Thyroid gland (tissue), 4 donors: ENCODE measurements around the gene CRYBA4. TPM values are rescaled to one million over a fixed set of nuclear protein-coding genes. Genes with fewer than 3 reads are reported as not detected.

Experiments used
- DNase-seq, 2 donors: peaks; one replicate each; pipeline ENCODE4 v3.0.0-alpha.2; 2019
- H3K27ac ChIP-seq, 3 donors: fragments of 200-600 bp; sonication (generic); 1 replicate in 2 of 3; 2 replicates in 1 of 3; pipeline ENCODE4 v1.5.1; 2016 to 2019; ENCODE audit warnings: mild to moderate bottlenecking in 1 of 3, moderate library complexity in 1 of 3
- H3K27me3 ChIP-seq: fragments of 200-600 bp; sonication (generic); one replicate; pipeline ENCODE4 v1.5.1; 2019
- H3K36me3 ChIP-seq, 2 donors: fragments of 200-600 bp; sonication (generic); one replicate each; pipeline ENCODE4 v1.5.1; 2016 to 2019
- H3K4me1 ChIP-seq, 2 donors: fragments of 200-600 bp; sonication (generic); one replicate each; pipeline ENCODE4 v1.5.1; 2017 to 2019
- H3K4me3 ChIP-seq, 3 donors: fragments of 200-600 bp; sonication (generic); replicated peaks in 1 of 3; 1 replicate in 2 of 3; 2 replicates in 1 of 3; pipeline ENCODE4 v1.5.1; 2016; ENCODE audit warnings: mild to moderate bottlenecking in 1 of 3
- H3K9me3 ChIP-seq: fragments of 200-600 bp; sonication (generic); one replicate; pipeline ENCODE4 v1.5.1; 2017
- POLR2A ChIP-seq, 2 donors: fragments of 450-650 bp; IDR thresholded peaks; one replicate each; pipeline ENCODE4 v1.6.1; 2017; ENCODE audit warnings: antibody characterized with exemption in 2 of 2, mild to moderate bottlenecking in 2 of 2, moderate library complexity in 1 of 2
- WGBS, 2 donors: methylation state at CpG; one replicate each; pipeline ENCODE4 v1.1.5; 2017; 5-methylcytosine and 5-hydroxymethylcytosine counted together
- intact Hi-C: fragments of 100-400 bp; cut with DNase I; formaldehyde crosslinking; loops from one replicate; pipeline ENCODE4 v1.15.1; 2023
- total RNA-seq, 4 donors: library from RNA; depleted of rRNA; stranded (reverse); fragments of >200 nt; gene quantifications; one replicate each; pipeline ENCODE4 v1.2.3, GENCODE V29; 2016
- TF ChIP-seq, protein P1 (sequence below), 6 experiments: fragments of 200-600 bp in 3 of 6; fragments of 450-650 bp in 3 of 6; sonication (generic) in 3 of 6; IDR thresholded peaks; one replicate each; pipeline ENCODE4 v1.5.1; 2016 to 2019; ENCODE audit warnings: antibody characterized with exemption in 6 of 6, mild to moderate bottlenecking in 2 of 6, inconsistent platforms in 1 of 6, moderate library complexity in 1 of 6

Gene CRYBA4
- total RNA-seq, 4 donors from 2014 or later = not detected

DNA sequence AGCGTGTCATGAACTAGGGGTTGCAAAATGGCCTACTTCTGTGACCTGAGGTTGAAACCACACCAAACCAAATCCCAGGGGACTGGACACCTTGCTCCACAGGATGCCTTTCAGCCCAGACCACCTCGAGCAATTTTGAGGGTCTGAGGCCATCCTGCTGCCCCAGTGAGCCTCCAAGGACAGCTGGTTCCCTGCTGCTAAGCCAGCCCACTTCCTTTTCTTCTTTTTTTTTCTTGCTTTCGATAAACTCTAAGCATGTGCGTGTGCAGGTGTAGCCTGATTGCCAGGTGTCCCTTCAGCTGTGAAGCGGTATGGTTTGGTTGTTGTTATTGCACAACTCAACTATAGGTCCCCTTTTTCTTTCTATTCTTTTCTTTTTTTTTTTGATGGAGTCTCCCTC lies 6.6 kb upstream of the CRYBA4 start:
- H3K9me3 ChIP-seq = no peaks in the 10 kb centered on the region
- TF ChIP-seq POLR2A (IDR thresholded peaks at IDR 0.05) = no peak
- TF ChIP-seq, protein P1, sequence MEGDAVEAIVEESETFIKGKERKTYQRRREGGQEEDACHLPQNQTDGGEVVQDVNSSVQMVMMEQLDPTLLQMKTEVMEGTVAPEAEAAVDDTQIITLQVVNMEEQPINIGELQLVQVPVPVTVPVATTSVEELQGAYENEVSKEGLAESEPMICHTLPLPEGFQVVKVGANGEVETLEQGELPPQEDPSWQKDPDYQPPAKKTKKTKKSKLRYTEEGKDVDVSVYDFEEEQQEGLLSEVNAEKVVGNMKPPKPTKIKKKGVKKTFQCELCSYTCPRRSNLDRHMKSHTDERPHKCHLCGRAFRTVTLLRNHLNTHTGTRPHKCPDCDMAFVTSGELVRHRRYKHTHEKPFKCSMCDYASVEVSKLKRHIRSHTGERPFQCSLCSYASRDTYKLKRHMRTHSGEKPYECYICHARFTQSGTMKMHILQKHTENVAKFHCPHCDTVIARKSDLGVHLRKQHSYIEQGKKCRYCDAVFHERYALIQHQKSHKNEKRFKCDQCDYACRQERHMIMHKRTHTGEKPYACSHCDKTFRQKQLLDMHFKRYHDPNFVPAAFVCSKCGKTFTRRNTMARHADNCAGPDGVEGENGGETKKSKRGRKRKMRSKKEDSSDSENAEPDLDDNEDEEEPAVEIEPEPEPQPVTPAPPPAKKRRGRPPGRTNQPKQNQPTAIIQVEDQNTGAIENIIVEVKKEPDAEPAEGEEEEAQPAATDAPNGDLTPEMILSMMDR (IDR thresholded peaks at IDR 0.05) = no peak
- DNase-seq = no peak
- H3K27ac ChIP-seq = no peak overlapping the region
- 44 to 45% methylated on average over 5 of the region's 5 CpGs for WGBS, 2 donors
- H3K27me3 ChIP-seq = peaks cover 3% of the 10 kb centered on the region
- intact Hi-C loops = no loop called here
- H3K36me3 ChIP-seq = no peaks in the 10 kb centered on the region
- peaks cover 0 to 4% of the 10 kb centered on the region in 2 donors for H3K4me1 ChIP-seq
- H3K4me3 ChIP-seq = no peak overlapping the region

DNA sequence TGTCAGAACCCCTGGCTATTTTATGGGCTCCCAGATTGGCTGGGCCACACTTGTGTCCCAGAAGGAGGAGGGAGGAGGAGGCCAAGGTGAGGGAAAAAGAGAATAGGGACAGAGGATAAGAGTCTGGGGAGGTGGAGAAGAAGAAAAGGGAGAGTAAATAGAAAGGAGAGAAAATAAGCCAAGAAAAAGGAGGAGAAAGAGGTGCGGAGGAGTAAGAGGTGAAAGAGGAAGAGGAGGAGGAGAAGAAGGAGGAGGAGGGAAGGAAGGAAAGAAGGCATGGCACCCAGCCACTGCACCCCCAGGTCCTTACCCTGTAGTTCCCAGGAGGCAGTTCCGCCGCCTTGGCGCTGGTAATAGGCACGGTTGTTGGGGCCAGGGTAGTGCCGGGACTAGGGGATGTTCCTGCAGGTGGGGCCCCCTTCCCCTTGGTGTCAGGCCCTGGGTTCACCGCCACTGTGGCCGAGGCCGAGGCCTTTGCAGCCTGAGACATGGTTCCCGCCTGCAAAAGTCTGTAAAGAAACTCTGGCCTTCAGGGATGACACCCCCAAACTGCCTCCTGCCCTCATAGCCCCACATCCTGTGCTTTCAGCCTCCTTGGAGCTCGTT lies 5.8 kb upstream of the CRYBA4 start:
- H3K4me1 ChIP-seq = peaks cover 0 to 4% of the 10 kb centered on the region in 2 donors
- WGBS, 2 donors = 78 to 83% methylated on average over 11 of the region's 11 CpGs
- H3K27me3 ChIP-seq = peaks cover 3% of the 10 kb centered on the region
- TF ChIP-seq POLR2A (IDR thresholded peaks at IDR 0.05) = no peak
- TF ChIP-seq, protein P1 (IDR thresholded peaks at IDR 0.05) = no peak
- no peak overlapping the region for H3K27ac ChIP-seq
- DNase-seq = no peak
- H3K36me3 ChIP-seq = no peaks in the 10 kb centered on the region
- intact Hi-C loops = no loop called here
- no peak overlapping the region for H3K4me3 ChIP-seq
- no peaks in the 10 kb centered on the region for H3K9me3 ChIP-seq

DNA sequence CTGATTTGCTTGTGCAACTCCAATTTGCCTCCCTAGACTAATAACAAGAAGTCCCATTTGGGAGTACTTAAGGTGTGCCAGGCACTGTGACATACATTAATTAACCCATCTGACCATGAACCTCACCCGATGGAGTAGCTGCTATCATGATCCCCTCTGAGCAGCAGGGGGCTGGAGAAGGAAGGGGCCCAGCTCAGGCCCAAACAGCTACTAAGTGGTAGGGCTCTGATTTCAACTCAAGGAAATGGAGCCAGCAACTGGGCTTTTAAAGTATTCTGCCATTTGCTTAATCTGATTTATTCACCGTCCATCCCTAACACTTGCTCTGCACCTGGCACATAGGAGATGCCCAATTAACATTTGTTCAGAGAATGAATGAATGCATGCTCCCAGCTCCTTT lies 5.1 kb upstream of the CRYBA4 start:
- Histone ChIP-seq H3K9me3 (no peaks in the 10 kb centered on the region), H3K4me1 (peaks cover 0 to 4% of the 10 kb centered on the region in 2 donors), H3K27me3 (peaks cover 3% of the 10 kb centered on the region), H3K27ac (no peak overlapping the region), H3K36me3 (no peaks in the 10 kb centered on the region), H3K4me3 (no peak overlapping the region)
- intact Hi-C loops = no loop called here
- 61 to 75% methylated on average over 2 of the region's 2 CpGs for WGBS, 2 donors
- TF ChIP-seq, protein P1 (IDR thresholded peaks at IDR 0.05) = no peak
- no peak for TF ChIP-seq POLR2A (IDR thresholded peaks at IDR 0.05)
- DNase-seq = no peak

DNA sequence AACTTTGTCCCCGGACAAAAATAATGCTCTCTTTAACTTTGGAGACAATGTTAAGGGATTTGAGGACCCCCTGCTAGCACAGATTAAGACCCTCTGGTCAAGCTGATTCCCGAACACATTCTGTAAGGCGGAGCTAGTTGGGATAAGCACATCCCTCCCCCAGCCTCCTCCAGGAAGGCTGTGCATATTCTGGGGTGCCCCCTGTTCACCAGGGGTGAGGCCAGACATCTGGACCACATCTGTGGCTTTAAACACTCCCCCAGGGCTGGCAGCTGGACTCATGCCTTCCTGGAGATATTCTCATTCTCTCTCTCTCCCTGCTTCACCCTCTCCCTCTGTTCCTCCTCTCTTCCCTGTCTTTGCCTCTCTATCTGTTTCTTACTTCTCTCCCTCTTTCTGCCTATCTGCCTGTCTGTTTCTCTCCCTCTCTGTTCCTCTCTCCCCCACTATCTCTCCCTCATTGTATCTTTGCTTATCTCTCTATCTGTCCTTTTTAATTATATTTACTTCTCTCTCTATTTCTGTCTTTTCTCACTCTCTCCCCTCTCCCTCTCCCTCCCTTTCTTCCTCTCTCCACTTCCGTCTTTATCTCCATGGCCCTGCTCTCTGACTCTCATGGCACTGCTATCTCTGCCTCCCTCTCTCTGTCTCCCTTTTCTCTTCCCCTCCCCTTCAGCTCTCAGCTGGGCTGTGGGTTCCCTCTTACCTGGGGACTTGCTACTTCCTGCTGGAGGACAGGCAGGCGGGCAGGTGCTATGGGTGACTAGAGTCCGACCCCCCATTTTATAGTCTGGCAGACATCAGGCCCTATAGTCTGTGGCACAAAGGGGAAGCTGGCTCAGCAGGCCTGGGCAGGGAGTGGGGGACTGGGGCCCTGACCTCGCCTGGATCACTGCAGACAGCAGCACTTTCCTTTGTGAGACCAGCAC lies 4.2 kb upstream of the CRYBA4 start, which contains the start of gene CRYBB1:
CRYBB1 (minus strand) TSS at position 757 of the 929 bp plus-strand sequence. CDS start 1,708 bp downstream, outside the sequence.
- peak in 1 of 2 donors; percentile 3 for DNase-seq

More for the DNA sequence above, 4.2 kb upstream of the CRYBA4 start, which contains the start of gene CRYBB1:
- Histone ChIP-seq H3K9me3 (no peaks in the 10 kb centered on the region), H3K4me1 (peaks cover 0 to 4% of the 10 kb centered on the region in 2 donors), H3K36me3 (no peaks in the 10 kb centered on the region), H3K4me3 (no peak within 1 kb of the TSS), H3K27me3 (peaks cover 3% of the 10 kb centered on the region), H3K27ac (no peak within 1 kb of the TSS)
- intact Hi-C loops = no loop called here
- TF ChIP-seq, protein P1 (IDR thresholded peaks at IDR 0.05) = no peak
- no peak for TF ChIP-seq POLR2A (IDR thresholded peaks at IDR 0.05)
- 77 to 79% methylated on average over 6 to 7 of the region's 7 CpGs for WGBS, 2 donors
